ENCODE results near the gene CHURC1.
A peak's percentile ranks its signal among the peaks of the same experiment; 100 is the strongest.

The CHURC1 gene

DNA sequence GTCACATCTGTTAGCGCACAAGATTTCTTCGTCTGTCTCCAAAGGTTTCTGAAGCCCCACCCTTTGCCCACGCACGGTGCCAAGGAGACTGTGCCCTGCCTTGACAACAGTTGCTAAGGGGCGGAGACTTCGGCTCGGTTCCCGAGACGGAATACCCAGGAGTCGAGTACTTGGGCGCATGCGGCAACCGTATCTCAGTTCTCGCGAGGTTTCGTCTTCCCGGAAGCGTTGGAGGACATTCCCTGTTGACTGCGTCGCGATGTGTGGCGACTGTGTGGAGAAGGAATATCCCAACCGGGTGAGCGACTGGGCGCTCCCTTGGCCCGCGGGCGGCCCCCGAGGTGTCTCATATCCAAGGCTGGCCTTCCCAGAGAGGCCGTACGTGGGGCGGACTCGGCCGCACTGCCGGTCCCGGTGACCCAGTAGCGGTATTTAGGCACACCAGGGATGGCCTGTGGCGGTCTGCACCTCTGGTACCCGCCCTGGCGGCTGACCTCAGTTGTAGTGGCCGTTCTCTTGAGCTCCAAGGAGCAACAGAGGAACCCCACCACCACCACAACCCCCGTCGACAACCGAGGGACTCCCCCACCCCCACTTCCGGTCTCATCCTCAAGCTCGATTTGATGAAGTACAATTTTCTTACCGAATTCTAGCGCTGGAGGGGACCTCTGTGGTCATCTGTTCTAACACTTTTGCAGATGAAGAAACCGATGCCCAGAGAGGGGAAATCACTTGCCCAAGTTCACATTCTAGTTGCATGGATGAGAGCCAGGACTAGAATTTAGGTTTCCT is at the start of gene CHURC1:
CHURC1 (plus strand) TSS at position 219 of the 792 bp plus-strand sequence; CDS start at position 260, 41 bp downstream.
- DNase-seq: peak; percentile 98

DNA sequence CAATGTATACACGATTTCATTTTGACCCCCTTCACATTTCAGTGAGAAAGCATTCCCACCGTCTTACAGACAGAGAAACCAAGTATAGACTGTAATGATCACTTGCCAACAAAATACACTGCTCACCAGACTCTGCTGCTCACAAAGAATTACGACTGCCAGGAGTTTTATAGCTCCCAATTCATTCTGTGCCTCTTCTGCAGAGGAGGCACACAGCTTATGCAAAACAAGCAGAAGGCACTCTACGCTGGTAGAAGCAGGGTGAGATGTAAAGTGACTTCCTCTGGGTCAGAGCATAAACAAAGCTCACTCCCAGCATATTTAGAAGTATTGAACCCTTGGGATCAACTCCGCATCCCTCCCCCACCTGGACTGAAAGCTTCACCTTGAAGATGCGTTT is 49.1 kb upstream of the CHURC1 start:
- no peak for DNase-seq

DNA sequence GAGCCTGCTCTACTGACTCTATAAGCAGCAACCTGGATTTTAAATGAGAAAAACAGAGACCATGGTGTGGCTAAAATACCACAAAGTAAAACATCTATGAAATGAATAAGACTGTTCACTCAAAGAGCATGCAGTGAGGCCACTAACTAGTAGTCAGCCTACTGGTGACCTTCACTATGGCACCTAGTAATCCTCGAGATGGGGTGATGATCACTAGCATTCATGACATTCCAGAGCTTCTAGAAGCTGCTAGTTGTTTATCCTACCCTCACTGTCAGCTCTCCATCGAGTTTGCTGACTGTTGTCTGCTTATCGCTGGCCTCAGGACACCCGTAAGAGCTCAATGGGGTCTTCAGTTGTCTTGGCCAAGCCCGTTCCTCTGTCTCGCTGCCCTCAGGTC is 48.3 kb upstream of the CHURC1 start:
- DNase-seq: no peak

DNA sequence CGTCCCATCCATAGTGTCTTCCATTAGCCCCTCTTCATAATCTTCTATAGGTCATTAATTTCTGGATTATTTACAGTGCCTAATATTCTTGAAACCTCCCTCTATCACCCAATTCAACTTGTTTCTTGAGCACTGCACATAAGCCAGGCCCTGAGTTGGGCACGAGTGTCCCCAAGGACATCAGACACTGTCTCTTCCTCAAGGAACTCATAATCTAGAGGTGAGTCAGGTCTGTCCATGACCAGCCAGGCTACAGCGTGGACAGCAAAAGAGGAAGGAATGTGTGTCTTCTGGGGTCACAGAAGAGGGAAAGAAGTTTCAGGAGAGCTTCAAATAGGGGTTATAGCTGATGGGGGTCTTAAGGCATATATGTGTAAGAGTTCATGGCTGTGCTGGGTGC is 47.1 kb upstream of the CHURC1 start:
- no peak for DNase-seq

DNA sequence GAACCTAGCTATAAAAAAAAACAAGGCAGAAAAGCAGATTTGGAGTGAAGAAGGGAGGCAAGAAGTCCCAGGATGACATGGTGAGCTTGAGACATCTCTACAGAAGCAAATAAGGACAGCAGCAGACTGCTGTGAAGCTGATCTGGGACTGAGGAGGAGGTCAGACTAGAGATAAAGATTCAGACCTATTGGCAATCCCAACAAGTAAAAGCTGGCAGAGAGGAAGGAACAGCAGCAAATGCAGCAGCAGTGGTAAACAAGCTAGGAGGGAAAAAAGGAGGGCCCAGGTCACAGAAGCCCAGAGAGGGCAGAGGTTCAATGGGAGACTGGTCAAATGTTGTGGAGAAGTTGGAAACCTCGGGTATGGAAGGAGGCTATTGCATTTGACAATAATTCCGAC is 45.9 kb upstream of the CHURC1 start:
- no peak for DNase-seq

DNA sequence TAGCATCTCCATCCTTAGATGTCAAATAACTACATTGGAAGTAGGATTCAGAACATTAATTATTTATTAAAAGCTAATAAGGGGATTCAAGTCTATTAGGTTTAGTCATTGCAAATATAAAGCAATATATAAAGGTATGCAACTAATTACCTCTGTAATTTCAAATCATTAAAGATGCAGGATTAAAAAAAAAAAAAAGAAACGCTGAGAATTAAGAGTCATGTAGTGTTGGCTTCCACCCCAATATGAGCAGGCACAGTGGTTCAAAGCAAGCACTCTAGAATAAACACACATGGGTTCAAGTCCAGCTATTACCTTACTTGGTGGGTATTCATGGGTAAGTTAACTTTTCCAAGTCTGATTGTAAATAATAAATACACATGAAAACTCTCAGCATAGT is 45.4 kb upstream of the CHURC1 start:
- no peak for DNase-seq

DNA sequence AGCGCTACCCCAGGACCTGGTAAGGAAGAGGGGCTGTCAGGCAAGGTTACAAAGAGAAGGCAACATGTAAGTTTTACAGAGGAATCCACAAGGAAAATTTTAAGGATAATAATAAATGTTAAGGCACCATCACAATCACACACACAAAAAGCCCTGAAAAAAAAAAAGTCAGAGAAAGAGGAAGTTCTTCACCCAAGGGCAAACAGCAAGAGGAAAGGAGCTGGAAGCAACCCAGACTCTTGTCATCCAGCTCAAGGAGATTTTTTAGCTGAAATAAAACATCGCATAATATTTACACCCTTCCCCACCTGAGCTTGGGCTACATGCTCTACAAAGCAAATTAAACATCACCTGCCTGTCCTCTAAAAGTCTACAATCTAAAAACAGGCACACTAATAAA is 44.1 kb upstream of the CHURC1 start:
- DNase-seq: no peak

DNA sequence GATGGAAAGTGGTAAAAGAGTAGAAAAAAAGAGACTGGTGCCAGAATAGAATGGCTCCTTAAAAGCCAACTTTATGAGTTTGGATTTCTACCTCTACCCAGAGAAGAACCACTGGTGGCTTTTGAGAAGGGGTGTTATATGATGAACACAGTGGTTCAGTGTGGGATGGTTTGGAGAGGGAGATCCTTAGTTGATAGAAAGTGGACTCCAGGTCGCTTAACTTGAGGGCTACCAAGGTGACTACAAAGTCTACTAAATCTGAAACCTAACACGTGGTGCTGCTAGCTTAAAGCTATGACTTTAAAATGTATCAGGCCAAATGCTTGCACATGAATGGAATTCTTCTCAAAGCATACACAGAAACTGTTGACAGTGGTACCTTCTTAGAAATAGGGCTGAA is 42.9 kb upstream of the CHURC1 start:
- DNase-seq: peak; percentile 18

DNA sequence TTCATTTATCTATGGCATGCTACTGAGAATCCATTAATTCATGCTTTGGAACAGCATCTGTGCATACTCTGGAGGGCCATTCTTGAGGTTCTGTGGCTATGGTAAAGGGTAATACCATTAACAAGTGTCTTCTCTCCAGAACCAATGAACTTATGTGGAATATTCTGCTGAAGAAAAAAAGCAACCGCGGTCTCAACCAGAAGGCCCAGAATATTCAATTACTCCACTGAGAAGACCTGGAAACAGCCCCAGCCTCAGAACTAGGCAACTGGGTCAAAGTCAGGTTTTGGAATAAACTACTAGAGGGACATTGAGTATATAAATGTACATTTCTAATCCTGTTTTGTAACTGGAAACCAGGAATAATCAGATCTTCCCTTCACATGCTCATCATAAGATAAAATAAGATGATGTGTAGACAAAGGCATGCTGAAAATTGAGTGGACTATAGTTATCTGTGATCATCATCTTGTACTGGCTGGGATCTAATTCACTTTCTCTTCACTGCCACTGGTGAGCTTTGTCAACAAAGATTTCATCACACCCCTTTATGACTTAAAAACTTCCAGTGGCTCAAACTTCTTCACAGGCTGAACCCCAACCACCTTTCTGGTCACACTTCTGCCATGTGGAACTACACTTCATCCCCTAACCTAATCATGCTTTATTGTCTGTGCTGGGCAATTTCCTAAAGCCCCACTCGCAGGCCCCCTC is 40.6 kb upstream of the CHURC1 start:
- no peak for DNase-seq

DNA sequence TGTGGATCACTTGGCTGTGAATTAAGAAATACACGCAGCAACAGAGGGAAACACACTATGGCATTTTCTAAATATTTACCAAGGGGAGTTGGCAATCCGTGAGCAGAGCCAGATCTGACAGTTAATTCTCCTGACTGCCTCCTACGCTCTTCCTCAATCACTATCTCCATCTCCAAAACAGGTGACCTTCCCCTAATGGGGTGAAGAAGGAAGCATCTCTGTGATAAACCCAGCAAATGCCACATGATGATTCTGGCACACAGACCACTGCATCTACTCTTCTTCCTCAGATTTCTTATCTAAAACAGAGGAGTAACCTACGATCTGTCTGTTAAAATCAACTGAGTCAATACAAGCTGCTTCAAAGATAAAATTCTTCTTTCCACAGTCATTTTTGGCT is 38.9 kb upstream of the CHURC1 start:
- no peak for DNase-seq

DNA sequence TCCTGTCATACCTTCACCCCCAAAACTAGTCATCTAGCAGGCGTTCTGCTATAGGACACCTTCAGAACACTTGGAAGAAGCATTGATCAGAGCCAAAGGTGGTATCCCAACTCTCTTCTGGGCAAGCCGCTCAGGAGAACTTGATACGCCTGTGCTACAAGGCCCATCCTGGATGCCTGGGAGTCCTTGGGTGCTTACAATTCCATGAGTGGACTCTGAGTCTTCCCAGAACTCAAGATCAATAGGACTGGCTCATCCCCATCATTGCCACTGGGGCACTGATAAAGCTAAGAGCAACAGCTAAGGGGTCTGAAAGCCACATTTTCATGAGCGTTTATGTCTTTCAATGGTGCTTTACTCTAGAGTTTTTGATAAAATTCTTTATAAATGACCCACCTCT is 36.4 kb upstream of the CHURC1 start:
- no peak for DNase-seq

DNA sequence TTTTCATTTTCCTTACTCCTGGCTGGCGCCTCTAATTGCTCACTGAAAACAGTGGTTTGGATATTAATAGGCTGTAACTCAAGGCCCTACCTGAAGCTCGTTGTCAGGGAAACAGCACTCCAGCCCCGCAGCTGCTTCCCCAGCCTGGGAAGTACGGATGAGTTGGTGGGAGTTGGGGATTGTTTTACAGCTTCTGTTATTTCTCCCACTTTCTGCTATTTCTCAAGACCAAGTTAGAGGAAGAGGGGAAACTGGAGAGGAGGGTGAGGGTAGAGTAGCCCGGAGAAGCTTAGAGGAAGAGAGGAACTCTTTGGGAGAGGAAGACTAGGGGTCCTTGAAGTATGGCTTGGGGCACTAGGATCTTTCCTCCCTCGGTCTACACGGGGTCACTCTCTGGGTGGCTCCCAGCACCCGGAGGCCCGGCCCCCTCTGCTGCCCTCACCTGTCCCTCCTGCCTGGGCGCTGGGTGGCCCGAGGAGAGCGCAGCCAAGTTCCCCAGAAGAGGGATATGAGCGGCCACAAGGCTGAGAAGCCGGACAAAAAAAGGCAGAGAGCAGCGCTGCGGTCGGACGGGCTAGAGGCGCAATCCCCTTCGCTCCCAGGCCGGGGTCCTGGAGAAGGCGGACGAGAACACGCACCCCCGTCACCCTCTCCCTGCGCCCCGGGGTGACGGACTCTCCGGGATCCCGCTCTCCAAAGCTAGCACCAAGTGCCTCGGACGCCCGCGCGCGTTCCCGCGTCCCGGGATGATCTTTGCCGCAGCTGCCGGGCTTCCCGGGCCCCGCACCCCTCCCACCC is 35.2 kb upstream of the CHURC1 start:
- DNase-seq: no peak

DNA sequence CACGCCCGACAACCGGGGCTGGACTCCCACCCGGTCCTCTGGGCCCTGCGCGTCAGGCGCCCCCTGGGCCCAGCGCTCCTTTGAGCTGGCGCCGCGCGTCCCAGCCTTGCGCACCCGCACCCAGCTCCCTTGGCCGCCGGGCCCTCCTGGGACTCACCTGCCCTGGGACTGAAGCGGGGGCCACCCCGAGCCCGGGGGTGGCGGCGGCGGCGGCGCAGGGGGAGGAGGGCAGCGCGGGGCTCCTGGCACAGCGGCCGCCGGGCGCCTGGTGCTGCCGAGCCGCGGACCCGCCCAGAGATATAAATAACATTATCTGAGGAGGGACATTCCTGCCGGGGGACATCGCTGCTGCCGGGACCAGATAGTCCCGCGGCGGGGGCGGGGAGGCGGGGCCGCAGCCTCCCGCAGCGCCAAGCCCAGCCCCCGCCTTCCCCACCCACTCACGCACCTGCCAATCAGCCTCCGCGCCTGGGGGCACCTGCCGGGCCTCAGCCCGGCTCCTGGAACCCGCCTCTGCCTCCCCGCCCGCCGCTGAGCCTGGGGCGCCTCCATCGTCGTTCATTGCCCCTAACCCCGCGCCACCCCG is 34.5 kb upstream of the CHURC1 start, which contains the start of gene SPTB:
SPTB (minus strand) TSS at position 273 of the 586 bp plus-strand sequence. CDS start 56,813 bp downstream, outside the sequence.
- peak; percentile 36 for DNase-seq

DNA sequence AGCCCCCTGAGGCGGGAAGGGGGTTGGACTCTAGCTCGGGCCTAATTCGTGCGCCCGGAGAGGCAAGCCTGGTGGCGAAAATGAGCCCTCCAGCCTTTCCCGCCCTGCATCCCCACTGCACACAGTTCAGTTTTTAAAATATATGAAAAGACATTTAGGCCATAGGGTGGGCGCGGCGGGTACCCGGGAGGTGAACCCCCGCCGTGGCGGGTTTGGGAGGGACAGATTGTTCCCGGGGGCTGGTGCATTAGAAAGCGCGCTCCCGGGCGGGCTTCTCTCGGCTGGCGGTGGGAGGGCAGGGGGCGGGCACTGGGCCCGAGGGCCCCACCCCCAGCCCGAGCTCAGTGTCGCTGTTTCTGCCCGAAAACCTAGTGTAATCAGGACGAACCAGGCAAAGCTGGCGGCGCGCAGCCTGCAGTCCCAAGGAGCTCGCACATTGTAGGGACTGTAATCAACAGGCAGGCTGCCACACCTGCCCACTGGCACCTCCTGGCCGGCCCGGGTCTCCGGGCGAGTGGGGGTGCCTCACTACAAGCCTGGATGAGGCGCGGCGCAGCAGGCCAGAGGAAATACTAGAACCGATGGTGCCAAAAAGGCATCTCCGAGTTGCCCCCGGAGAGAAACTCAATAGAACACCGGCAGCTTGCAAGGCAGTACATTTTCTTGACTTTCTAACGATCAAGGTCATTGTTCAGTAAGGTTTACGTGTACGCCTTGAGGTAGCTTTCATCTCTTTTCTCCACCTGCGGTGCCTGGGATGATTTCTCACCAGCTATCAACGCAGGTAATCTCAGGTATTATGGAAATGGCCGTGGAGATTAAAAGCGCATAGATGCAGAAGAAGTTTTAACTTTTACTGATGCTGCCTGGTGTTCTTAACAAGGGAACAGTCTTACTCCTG is 33.8 kb upstream of the CHURC1 start:
- DNase-seq: peak; percentile 46

DNA sequence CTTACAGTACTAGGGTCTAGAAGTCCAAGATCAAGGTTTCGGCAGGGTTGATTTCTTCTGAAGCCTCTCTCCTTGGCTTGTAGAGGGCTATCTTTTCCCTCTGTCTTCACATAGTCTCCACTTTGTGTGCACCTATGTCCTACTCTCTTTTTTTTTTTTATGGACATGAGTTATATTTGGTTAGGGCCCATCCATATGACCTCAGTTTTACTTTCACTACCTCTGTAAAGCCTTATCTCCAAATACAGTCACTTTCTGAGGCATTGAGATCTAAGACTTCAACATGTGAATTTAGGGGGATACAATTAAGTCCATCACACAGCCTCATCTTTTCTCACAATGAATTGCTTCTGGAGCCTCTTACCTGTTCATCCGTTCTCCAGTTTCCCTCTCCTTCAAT is 28.7 kb upstream of the CHURC1 start:
- DNase-seq: no peak

DNA sequence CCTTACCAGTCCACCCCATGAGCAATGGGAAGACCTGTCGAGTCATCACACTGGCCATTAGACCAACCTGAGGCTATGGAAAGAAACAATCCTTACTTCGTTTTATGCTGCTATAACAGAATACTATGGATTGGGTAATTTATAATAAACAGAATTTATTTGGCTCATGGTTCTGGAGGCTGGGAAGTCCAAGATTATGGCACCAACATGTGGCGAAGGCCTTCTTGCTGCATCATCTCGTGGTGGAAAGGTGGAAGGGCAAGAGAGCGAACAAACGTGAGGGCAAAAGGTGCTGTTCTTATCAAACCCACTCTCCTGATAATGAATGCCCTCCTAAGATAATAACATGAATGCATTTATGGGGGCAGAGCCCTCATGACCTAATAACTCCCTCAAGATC is 24.9 kb upstream of the CHURC1 start:
- DNase-seq: no peak

DNA sequence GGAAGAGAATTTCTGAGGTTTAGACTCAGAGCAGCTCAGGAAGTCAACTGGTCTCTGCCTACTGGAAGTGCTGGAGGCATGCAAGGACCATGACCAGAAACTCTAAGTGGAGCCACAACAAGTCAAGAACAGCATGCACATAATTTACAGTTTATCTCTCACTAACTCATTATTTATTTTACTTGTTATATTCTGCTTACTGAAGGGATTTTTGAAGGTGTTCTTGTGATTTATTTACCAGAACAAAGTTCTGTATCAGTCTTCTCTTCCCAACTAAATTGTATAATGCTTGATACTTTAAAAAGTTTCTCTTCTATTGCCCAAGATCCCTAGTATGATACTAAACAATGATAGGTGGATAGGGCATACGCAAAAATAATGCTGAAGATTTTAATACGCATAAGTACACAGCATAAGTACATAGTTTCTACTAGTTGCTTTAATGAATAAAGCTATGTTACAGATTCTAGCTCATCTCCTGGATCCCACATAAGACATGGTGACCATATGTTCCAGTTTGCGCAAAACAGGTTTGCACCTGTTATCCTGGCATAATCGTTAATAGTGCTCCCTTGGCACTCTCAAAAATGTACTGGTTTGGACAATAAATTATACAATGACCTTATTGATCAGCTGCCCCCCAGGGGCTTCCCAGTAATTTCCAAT is 22.9 kb upstream of the CHURC1 start:
- DNase-seq: no peak

DNA sequence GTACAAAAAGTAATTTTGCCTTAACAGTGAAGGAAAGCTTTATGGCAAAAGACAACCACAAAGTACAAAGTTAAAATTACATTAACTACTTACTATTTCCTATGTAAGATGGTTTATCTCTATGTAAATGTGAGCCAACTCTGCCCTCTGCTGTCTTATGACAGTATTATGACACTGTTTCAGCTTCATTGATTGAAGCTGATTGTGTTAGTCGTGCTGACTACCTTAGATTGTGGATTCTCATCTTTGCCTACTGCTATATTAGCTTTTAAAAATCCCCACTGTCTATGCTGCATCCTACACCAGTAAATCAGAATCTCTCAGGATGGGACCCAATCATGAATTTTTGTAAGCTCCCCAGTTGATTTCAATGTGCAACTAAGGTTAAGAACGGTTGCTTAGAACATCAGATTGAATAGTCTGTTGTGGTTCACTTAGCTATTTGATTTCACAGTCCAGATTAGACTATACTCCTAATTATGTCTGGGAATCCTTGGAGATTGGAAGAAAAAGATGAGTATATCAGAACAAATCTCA is 22.3 kb upstream of the CHURC1 start:
- peak; percentile 53 for DNase-seq

DNA sequence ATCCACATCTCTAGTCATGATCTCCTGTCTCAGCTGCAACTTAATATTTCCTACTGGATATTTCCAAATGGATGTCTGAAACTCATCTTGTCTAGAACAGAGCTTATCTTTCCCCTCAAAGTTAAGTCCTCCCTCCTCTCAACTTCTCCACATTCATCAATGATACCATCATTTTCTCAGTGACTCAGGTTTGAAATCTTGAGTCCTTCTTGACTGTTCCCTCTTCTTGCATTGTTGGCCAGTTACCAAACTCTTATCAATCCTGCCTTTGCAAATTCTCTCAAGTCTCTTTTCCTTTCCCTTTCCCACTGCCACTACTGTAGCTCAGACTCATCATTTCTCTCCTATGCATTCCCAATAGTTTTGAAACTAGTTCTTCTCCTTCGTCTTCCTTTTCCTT is 14.3 kb upstream of the CHURC1 start:
- no peak for DNase-seq

DNA sequence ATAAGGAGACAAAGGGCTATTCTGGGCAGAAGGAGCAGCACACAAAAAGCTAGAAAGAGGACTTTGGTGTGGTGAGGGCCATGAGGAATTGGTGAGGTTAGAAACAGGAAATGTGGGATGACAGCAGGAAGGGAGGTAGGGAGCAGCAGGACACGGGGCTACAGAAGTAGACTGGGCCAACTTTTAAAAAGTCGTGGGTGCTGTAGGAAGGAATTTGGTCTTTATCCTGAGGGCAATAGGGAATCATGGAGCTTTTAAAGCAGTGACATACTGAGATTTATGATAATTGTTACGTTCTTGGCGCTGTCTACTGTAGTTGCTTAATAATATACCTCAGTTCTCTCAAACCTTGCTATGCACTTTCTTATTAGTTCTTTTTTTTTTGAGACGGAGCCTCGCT is 8.2 kb upstream of the CHURC1 start:
- DNase-seq: no peak

DNA sequence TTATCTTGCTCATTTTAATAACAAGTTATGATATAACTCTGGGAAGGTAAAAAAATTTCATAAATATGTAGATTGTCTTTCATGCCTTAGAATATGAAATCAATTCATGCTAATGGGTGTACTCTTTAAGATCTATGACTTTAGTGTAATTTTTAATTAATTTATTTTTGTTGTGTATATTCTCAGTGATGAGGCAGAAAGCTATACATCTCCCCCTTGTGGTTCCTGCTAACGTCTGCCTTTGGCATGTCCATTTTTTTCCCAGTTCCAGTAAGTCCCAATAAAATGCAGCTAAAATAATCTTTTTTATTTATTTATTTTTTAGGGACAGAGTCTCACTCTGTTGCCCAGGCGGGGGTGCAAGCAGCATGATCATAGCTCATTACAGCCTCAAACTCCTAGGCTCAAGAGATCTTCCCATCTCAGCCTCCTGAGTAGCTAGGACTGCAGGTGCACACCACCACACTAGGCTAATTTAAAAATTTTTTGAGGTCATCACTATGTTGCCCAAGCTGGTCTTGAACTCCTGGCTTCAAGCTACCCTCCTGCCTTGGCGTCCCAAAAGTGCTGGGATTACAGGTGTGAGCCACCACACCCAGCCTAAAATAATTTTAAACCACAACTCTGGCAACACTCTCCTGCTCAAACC is 3.3 kb upstream of the CHURC1 start:
- DNase-seq: no peak

All from activated CD4-positive, alpha-beta T cell treated with anti-CD3 and anti-CD28 coated beads, Interleukin-2, amount 50 U/mL, for 16 hours (primary cell).